Stomach (tissue), 9 donors: ENCODE results near the gene MS4A18. TPM values are rescaled to one million over a fixed set of nuclear protein-coding genes. Genes with fewer than 3 reads are reported as not detected.

Experiments
- DNase-seq, 2 donors: peaks; one replicate each; pipeline versions ENCODE4 v3.0.0 to v3.0.0-alpha.2; 2013 to 2019
- H3K27ac ChIP-seq, 5 donors: fragments of 200-600 bp in 4 of 5; sonication (generic) in 4 of 5; one replicate each; pipeline ENCODE4 v1.5.1; 2013 to 2019; ENCODE audit warnings: mild to moderate bottlenecking in 1 of 5, moderate library complexity in 1 of 5
- H3K27me3 ChIP-seq, 3 donors: fragments of 200-600 bp; sonication (generic); one replicate each; pipeline ENCODE4 v1.5.1; 2017 to 2019; ENCODE audit warnings: mixed run types in 1 of 3
- H3K36me3 ChIP-seq, 4 donors: fragments of 200-600 bp; sonication (generic); 1 replicate in 3 of 4; 2 replicates in 1 of 4; pipeline ENCODE4 v1.5.1; 2016 to 2019
- H3K4me1 ChIP-seq, 4 donors: fragments of 200-600 bp; sonication (generic); one replicate each; pipeline ENCODE4 v1.5.1; 2016 to 2019
- H3K4me3 ChIP-seq, 4 donors: fragments of 200-600 bp; sonication (generic) in 3 of 4; one replicate each; pipeline ENCODE4 v1.5.1; 2016 to 2019; ENCODE audit warnings: mild to moderate bottlenecking in 1 of 4
- H3K9me3 ChIP-seq, 4 donors: fragments of 200-600 bp; sonication (generic); one replicate each; pipeline ENCODE4 v1.5.1; 2016 to 2019
- CTCF ChIP-seq, 7 experiments: fragments of 450-650 bp in 4 of 7; fragments of 200-600 bp in 3 of 7; sonication (generic) in 3 of 7; IDR thresholded peaks; one replicate each; pipeline ENCODE4 v1.5.1; 2016 to 2019; ENCODE audit warnings: antibody characterized with exemption in 7 of 7, control low read depth in 2 of 7, mild to moderate bottlenecking in 1 of 7
- EP300 ChIP-seq: sonication (generic); formaldehyde crosslinking; IDR thresholded peaks from one replicate; pipeline ENCODE4 v1.6.1; 2017; ENCODE audit warnings: antibody characterized with exemption
- POLR2A ChIP-seq, 4 donors: fragments of 450-650 bp; IDR thresholded peaks; one replicate each; pipeline ENCODE4 v1.6.1; 2016; ENCODE audit warnings: antibody characterized with exemption in 4 of 4, control low read depth in 2 of 4, mild to moderate bottlenecking in 1 of 4, moderate library complexity in 1 of 4
- POLR2AphosphoS5 ChIP-seq, 3 donors: sonication (generic); formaldehyde crosslinking; IDR thresholded peaks; one replicate each; pipeline ENCODE4 v1.6.1; 2016; ENCODE audit warnings: antibody characterized with exemption in 3 of 3
- WGBS, 5 donors: extraction: QIAGEN DNeasy Blood & Tissue Kit in 3 of 5; methylation state at CpG; one replicate each; pipeline versions ENCODE4 v1.1.5 to v1.1.7; 2013 to 2018; 5-methylcytosine and 5-hydroxymethylcytosine counted together
- intact Hi-C: fragments of 100-400 bp; cut with DNase I; formaldehyde crosslinking; loops from one replicate; pipeline ENCODE4 v1.15.1; 2023; ENCODE audit warnings: low total_unique reads
- polyA plus RNA-seq, 3 donors: library from polyadenylated mRNA; stranded (reverse); fragments of 200-250 nt; gene quantifications; one replicate each; pipeline ENCODE4 v1.2.3, GENCODE V29; 2013
- total RNA-seq, 5 donors: library from RNA; depleted of rRNA; stranded (reverse); fragments of >200 nt; gene quantifications; one replicate each; pipeline versions ENCODE4 v1.1.0 to v1.2.3, GENCODE V29; 2014 to 2016
- donor health status: healthy with polysubstance abuse.
- donor health status: Bipolar disorder and iron deficiency.
- donor health status: healthy.

The MS4A18 gene
- total and polyA plus RNA-seq, 8 donors = 0.19 TPM; not detected in 7

- Histone ChIP-seq H3K4me1 (no peaks in the 10 kb centered on the region), H3K36me3 (no peaks in the 10 kb centered on the region), H3K27ac (no peak overlapping the region), H3K9me3 (no peaks in the 10 kb centered on the region), H3K27me3 (peaks cover 0 to 39% (median 0%) of the 10 kb centered on the region in 3 donors), H3K4me3 (no peak overlapping the region)
- 64 to 92% (median 75%) methylated on average over 4 of the region's 4 CpGs for WGBS, 5 donors
- TF ChIP-seq EP300 (no peak), CTCF (IDR thresholded peaks at IDR 0.05) (no peak), POLR2A (IDR thresholded peaks at IDR 0.05) (no peak), POLR2AphosphoS5 (IDR thresholded peaks at IDR 0.05) (no peak)
- intact Hi-C loops = no loop called here
- DNase-seq = no peak
Measured at GRCh38 chr11:60769273-60769672, 44.8 kb downstream of the MS4A18 start.

GRCh38 chr11:60769811-60770210, 45.3 kb downstream of the MS4A18 start:
- 77 to 88% (median 81%) methylated on average over 7 to 11 of the region's 11 CpGs for WGBS, 5 donors
- DNase-seq = no peak
- intact Hi-C loops = no loop called here

GRCh38 chr11:60771146-60771545, 46.6 kb downstream of the MS4A18 start:
- DNase-seq = no peak
- Histone ChIP-seq H3K4me1 (peaks cover 0 to 15% (median 7%) of the 10 kb centered on the region in 4 donors), H3K27me3 (peaks cover 0 to 21% (median 0%) of the 10 kb centered on the region in 3 donors), H3K36me3 (no peaks in the 10 kb centered on the region), H3K27ac (no peak overlapping the region), H3K4me3 (no peak overlapping the region), H3K9me3 (no peaks in the 10 kb centered on the region)
- intact Hi-C loops = no loop called here
- 75 to 94% (median 85%) methylated on average over 2 to 4 of the region's 4 CpGs for WGBS, 5 donors
- TF ChIP-seq EP300 (no peak), CTCF (IDR thresholded peaks at IDR 0.05) (no peak), POLR2AphosphoS5 (IDR thresholded peaks at IDR 0.05) (no peak), POLR2A (IDR thresholded peaks at IDR 0.05) (no peak)

More at GRCh38 chr11:60769811-60770210, 45.3 kb downstream of the MS4A18 start:
- Histone ChIP-seq H3K27ac (no peak overlapping the region), H3K36me3 (no peaks in the 10 kb centered on the region), H3K9me3 (no peaks in the 10 kb centered on the region), H3K4me1 (peaks cover 0 to 2% (median 0%) of the 10 kb centered on the region in 4 donors), H3K4me3 (no peak overlapping the region), H3K27me3 (peaks cover 0 to 35% (median 0%) of the 10 kb centered on the region in 3 donors)
- no peak for TF ChIP-seq POLR2AphosphoS5 (IDR thresholded peaks at IDR 0.05)
- no peak for TF ChIP-seq CTCF (IDR thresholded peaks at IDR 0.05)
- TF ChIP-seq EP300 = no peak
- TF ChIP-seq POLR2A (IDR thresholded peaks at IDR 0.05) = no peak

GRCh38 chr11:60771879-60772525, 47.5 kb downstream of the MS4A18 start:
- H3K4me3 ChIP-seq = no peak overlapping the region
- DNase-seq = no peak
- intact Hi-C loops = no loop called here
- no peaks in the 10 kb centered on the region for H3K36me3 ChIP-seq
- peaks cover 0 to 13% (median 0%) of the 10 kb centered on the region in 3 donors for H3K27me3 ChIP-seq
- H3K27ac ChIP-seq = no peak overlapping the region
- H3K4me1 ChIP-seq = peaks cover 0 to 15% (median 7%) of the 10 kb centered on the region in 4 donors
- no peaks in the 10 kb centered on the region for H3K9me3 ChIP-seq
- WGBS, 5 donors = 75 to 84% (median 76%) methylated on average over 16 of the region's 16 CpGs
- TF ChIP-seq EP300 = no peak
- TF ChIP-seq CTCF (IDR thresholded peaks at IDR 0.05) = no peak
- no peak for TF ChIP-seq POLR2AphosphoS5 (IDR thresholded peaks at IDR 0.05)
- no peak for TF ChIP-seq POLR2A (IDR thresholded peaks at IDR 0.05)
